Subcutaneous abdominal adipose tissue (tissue), 5 donors: ENCODE data around the gene AK8.

ENCODE experiments used
- H3K27ac ChIP-seq: one replicate; pipeline ENCODE4 v1.7.0; 2013; ENCODE audit warnings: low read depth, mild to moderate bottlenecking, inconsistent platforms, low read length, moderate library complexity
- H3K27me3 ChIP-seq, 5 donors: one replicate each; pipeline ENCODE4 v1.7.0; 2013; ENCODE audit warnings: low read length in 5 of 5, inconsistent platforms in 1 of 5; ENCODE audit not compliant: control insufficient read depth in 5 of 5, insufficient read depth in 4 of 5
- H3K36me3 ChIP-seq, 5 donors: one replicate each; pipeline ENCODE4 v1.7.0; 2013; ENCODE audit warnings: low read length in 5 of 5; ENCODE audit not compliant: control insufficient read depth in 5 of 5, insufficient read depth in 5 of 5
- H3K4me1 ChIP-seq, 5 donors: one replicate each; pipeline ENCODE4 v1.7.0; 2013; ENCODE audit warnings: low read length in 5 of 5, mild to moderate bottlenecking in 3 of 5, moderate library complexity in 1 of 5; ENCODE audit not compliant: control insufficient read depth in 5 of 5, insufficient read depth in 5 of 5
- H3K4me3 ChIP-seq, 5 donors: one replicate each; pipeline ENCODE4 v1.7.0; 2013; ENCODE audit warnings: low read length in 5 of 5, low read depth in 1 of 5
- H3K9ac ChIP-seq, 5 donors: one replicate each; pipeline ENCODE4 v1.7.0; 2013; ENCODE audit warnings: low read length in 5 of 5, mild to moderate bottlenecking in 4 of 5, moderate library complexity in 3 of 5
- H3K9me3 ChIP-seq, 5 donors: one replicate each; pipeline ENCODE4 v1.7.0; 2013; ENCODE audit warnings: low read length in 5 of 5; ENCODE audit not compliant: control insufficient read depth in 5 of 5
- donor health status: healthy.
- donor health status: healthy.
- donor health status: healthy.
- donor health status: healthy.
- donor health status: healthy.

Gene AK8

GRCh38 chr9:132813115-132813771, 64.8 kb downstream of the AK8 start:
- H3K27me3 ChIP-seq, result peaks cover 0 to 9% (median 7%) of the 10 kb centered on the region in 5 donors
- H3K36me3 ChIP-seq, result no peaks in the 10 kb centered on the region

GRCh38 chr9:132811985-132812384, 66.1 kb downstream of the AK8 start:
- no peak overlapping the region for H3K27ac ChIP-seq
- H3K27me3 ChIP-seq, result peaks cover 0 to 14% (median 9%) of the 10 kb centered on the region in 5 donors
- H3K36me3 ChIP-seq, result no peaks in the 10 kb centered on the region
- H3K4me3 ChIP-seq, result no peak overlapping the region
- H3K9me3 ChIP-seq, result peaks cover 0 to under 1% (median 0%) of the 10 kb centered on the region in 5 donors
- H3K9ac ChIP-seq, result no peak overlapping the region
- H3K4me1 ChIP-seq, result no peaks in the 10 kb centered on the region

More at GRCh38 chr9:132813115-132813771, 64.8 kb downstream of the AK8 start:
- H3K9ac ChIP-seq, result no peak overlapping the region
- H3K4me3 ChIP-seq, result no peak overlapping the region
- H3K9me3 ChIP-seq, result peaks cover 0 to 2% (median 0%) of the 10 kb centered on the region in 5 donors
- no peaks in the 10 kb centered on the region for H3K4me1 ChIP-seq
- no peak overlapping the region for H3K27ac ChIP-seq

- no peak overlapping the region for H3K4me3 ChIP-seq
- no peaks in the 10 kb centered on the region for H3K9me3 ChIP-seq
- no peaks in the 10 kb centered on the region for H3K36me3 ChIP-seq
- no peaks in the 10 kb centered on the region for H3K4me1 ChIP-seq
- no peak overlapping the region for H3K27ac ChIP-seq
- peaks cover 0 to 14% (median 9%) of the 10 kb centered on the region in 5 donors for H3K27me3 ChIP-seq
- H3K9ac ChIP-seq, result no peak overlapping the region
These were observed 67.8 kb downstream of the AK8 start for GRCh38 chr9:132810314-132810713.

- H3K4me3 ChIP-seq, result no peak overlapping the region
- H3K27me3 ChIP-seq, result peaks cover 0 to 15% (median 9%) of the 10 kb centered on the region in 5 donors
- H3K27ac ChIP-seq, result no peak overlapping the region
- no peak overlapping the region for H3K9ac ChIP-seq
- no peaks in the 10 kb centered on the region for H3K4me1 ChIP-seq
- H3K9me3 ChIP-seq, result no peaks in the 10 kb centered on the region
- no peaks in the 10 kb centered on the region for H3K36me3 ChIP-seq
These were observed 68.3 kb downstream of the AK8 start for GRCh38 chr9:132809677-132810271.

GRCh38 chr9:132808645-132809044, 69.4 kb downstream of the AK8 start:
- no peaks in the 10 kb centered on the region for H3K9me3 ChIP-seq
- no peak overlapping the region for H3K4me3 ChIP-seq
- H3K9ac ChIP-seq, result no peak overlapping the region
- no peaks in the 10 kb centered on the region for H3K4me1 ChIP-seq
- no peaks in the 10 kb centered on the region for H3K36me3 ChIP-seq
- peaks cover 0 to 22% (median 16%) of the 10 kb centered on the region in 5 donors for H3K27me3 ChIP-seq
- H3K27ac ChIP-seq, result no peak overlapping the region

- Histone ChIP-seq H3K27me3 (peaks cover 4 to 27% (median 18%) of the 10 kb centered on the region in 5 donors), H3K4me3 (no peak overlapping the region), H3K9ac (no peak overlapping the region)
These were observed 71.2 kb downstream of the AK8 start for GRCh38 chr9:132806723-132807421.

GRCh38 chr9:132806306-132806705, 71.8 kb downstream of the AK8 start:
- no peak overlapping the region for H3K9ac ChIP-seq
- no peaks in the 10 kb centered on the region for H3K9me3 ChIP-seq
- H3K27ac ChIP-seq, result no peak overlapping the region
- no peaks in the 10 kb centered on the region for H3K36me3 ChIP-seq
- H3K4me3 ChIP-seq, result no peak overlapping the region
- H3K27me3 ChIP-seq, result peaks cover 4 to 29% (median 22%) of the 10 kb centered on the region in 5 donors
- H3K4me1 ChIP-seq, result no peaks in the 10 kb centered on the region

More at GRCh38 chr9:132806723-132807421, 71.2 kb downstream of the AK8 start:
- Histone ChIP-seq H3K4me1 (no peaks in the 10 kb centered on the region), H3K27ac (no peak overlapping the region), H3K9me3 (no peaks in the 10 kb centered on the region), H3K36me3 (no peaks in the 10 kb centered on the region)

- Histone ChIP-seq H3K27ac (no peak overlapping the region), H3K4me1 (peaks cover 0 to 5% (median 0%) of the 10 kb centered on the region in 5 donors), H3K9ac (no peak overlapping the region), H3K4me3 (no peak overlapping the region), H3K36me3 (no peaks in the 10 kb centered on the region), H3K27me3 (peaks cover 4 to 29% (median 22%) of the 10 kb centered on the region in 5 donors), H3K9me3 (no peaks in the 10 kb centered on the region)
These were observed 73.3 kb downstream of the AK8 start for GRCh38 chr9:132804576-132805295.

- Histone ChIP-seq H3K4me1 (peaks cover 0 to 9% (median 0%) of the 10 kb centered on the region in 5 donors), H3K4me3 (no peak overlapping the region), H3K36me3 (no peaks in the 10 kb centered on the region), H3K9me3 (no peaks in the 10 kb centered on the region), H3K27me3 (peaks cover 11 to 27% (median 18%) of the 10 kb centered on the region in 5 donors), H3K9ac (no peak overlapping the region), H3K27ac (no peak overlapping the region)
These were observed 75.8 kb downstream of the AK8 start for GRCh38 chr9:132802121-132802795.
